NCI-H2107 treated with DMSO at 0.1 percent for 48 hours (cell line): ENCODE results near the gene ALG10B.
A peak's percentile ranks its signal among the peaks of the same experiment; 100 is the strongest.
"Not testable (repeated sequence)": the region's sequence is repeated elsewhere in the genome, so short reads cannot be mapped to it uniquely, and the experiment has no call there.

ENCODE experiments used
- DNase-seq: peaks from one replicate; lab custom pipeline; 2025; ENCODE audit not compliant: unreplicated experiment; lab: John Stamatoyannopoulos, UW

ALG10B gene, protein sequence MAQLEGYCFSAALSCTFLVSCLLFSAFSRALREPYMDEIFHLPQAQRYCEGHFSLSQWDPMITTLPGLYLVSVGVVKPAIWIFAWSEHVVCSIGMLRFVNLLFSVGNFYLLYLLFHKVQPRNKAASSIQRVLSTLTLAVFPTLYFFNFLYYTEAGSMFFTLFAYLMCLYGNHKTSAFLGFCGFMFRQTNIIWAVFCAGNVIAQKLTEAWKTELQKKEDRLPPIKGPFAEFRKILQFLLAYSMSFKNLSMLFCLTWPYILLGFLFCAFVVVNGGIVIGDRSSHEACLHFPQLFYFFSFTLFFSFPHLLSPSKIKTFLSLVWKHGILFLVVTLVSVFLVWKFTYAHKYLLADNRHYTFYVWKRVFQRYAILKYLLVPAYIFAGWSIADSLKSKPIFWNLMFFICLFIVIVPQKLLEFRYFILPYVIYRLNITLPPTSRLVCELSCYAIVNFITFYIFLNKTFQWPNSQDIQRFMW

DNA sequence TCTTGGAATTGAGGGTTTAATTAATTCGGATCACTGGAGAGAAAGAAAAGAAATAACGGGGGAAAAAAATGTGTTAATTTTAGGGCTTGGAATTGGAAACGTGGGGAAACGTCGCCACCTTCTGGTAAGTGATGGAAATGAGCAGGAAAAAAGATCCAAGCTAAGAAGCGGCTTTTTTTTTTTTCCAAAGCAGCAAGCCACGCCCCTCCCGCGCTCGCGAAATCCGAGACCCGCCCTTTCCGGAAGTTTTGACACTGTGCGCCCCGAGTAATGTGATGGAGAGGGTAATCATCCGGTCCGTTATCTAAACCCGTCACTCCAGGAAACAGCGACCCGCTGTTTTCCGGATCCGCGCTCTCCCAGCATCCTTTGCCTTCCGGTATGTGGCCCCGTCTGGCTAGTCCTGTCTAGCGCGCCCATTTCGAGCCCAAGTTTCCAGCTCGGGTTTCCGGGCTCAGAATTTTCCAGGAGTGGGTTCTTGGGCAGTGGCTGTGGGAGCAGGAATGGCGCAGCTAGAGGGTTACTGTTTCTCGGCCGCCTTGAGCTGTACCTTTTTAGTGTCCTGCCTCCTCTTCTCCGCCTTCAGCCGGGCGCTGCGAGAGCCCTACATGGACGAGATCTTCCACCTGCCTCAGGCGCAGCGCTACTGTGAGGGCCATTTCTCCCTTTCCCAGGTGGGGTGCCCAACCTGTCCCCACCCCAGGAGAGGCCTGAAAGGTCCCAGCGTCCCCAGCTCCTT is at the start of gene ALG10B:
ALG10B (plus strand) TSS at position 384 of the 739 bp plus-strand sequence; CDS start at position 504, 120 bp downstream.
- peak; percentile 95 for DNase-seq

DNA sequence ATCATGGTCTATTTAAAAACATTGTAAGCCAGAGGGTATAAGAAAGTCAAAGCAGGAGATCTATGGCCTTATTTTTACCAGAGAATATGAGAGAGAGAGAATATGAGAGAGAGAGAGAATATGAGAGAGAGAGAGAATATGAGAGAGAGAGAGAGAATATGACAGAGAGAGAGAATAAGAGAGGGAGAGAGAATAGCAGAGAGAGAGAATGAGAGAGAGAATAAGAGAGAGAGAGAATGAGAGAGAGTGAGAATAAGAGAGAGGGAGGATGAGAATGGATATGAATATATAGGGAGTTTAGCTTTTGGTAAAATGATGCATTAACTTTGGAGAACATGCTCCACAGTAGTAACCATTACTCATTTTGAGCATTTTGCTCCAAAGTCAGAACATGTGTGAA is 48.0 kb upstream of the ALG10B start:
- DNase-seq = no peak

DNA sequence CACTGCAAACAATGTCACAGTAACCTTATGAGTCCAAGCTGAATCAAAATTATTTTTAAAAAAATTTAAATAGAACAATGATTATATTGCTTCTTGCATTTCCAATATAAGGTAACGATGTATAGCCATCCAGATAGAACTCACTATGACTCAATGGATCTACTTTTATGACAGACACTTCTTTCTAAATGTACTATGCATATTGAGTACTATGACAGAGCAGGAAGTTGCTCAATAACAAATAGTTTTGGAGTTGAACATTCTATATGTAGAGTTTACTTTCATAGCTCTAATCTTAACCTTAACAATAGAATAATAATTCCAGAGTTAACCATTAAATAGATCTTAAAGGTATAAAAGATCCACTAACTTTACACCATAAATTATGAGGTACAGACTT is 46.7 kb upstream of the ALG10B start:
- DNase-seq = no peak

DNA sequence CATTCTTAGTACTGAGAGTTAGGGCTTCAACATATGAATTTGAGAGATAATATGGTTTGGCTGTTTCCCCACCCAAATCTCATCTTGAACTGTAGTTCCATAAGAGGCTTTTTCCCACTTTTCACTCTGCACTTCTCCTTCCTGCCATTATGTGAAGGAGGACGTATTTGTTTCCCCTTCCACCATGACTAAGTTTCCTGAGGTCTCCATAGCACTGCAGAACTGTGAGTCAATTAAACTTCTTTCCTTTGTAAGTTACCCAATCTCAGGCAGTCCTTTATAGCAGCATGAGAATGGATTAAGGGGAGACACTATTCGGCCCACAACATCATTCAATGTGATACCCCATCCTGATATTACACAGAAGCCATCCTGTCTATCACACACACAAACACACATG is 36.8 kb upstream of the ALG10B start:
- no peak for DNase-seq

DNA sequence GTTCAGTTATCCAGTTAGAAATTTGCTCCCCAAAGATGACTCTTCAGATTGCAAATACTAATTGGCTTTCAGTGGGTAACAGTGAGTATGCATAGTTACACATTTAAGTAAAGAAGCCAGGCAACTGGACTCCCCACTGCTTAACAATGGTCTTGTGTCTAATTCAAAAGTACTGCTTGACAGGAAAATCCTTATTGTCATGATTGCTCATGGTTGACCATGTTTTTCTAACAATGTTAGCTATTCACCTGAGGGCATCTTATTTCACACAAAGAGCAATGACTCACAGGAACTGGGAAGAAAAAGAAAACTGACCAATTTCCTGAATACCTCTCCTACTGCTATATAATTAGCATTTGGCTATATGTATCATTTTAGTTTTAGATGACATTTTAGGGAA is 33.7 kb upstream of the ALG10B start:
- no peak for DNase-seq

DNA sequence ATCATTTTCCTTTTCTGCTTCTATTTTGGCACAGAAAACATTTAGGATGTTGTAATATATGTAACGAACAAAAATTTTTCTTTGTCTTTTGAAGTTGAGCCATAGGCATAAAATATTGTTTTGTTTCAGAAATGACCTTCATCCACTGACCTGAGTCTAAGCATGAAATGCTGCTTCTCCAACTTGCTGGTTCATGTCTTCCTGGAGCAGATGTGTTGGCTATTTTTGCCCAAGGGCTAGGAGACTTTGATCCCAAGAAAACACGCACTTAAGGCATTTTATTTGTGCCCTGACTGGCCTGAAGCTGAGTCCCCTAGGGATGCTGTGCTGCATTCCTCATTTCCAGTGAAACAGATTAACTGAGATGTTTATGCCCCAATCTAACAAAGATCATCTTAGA is 27.2 kb upstream of the ALG10B start:
- no peak for DNase-seq

DNA sequence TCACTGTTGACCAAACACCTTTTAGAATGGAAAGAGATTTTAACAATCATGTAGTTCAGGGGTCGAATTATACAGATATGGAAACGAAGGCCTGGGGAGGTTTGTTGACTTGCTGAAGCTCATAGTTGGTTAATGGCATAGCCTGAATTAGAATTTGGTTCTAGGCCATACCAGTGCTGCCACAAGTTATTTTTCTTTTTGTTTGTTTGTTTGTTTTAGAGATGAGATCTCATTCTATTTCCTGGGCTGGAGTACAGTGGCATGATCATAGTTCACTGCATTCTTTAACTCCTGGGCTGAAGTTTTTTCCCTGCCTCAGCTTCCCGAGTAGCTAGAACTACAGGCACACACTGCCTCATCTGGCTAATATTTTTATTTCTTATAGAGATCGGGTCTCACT is 25.4 kb upstream of the ALG10B start:
- no peak for DNase-seq

DNA sequence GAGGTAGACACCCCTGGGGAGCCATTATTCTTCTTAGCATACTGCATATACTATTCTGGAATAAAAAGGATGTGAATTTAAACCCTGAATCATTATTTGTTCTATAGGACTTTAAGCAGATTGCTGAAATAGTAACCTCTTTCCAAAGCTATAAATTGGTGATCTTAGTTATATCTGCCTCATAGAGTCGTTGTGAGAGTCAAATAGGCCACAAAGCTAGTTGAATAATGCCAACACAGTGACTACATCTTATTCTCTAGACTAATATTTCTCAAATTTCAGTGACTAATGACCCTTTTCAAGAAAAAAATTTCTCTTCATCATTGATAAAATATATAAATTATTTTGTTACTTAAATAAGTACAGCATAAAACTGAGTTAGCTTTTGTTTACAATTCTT is 13.6 kb upstream of the ALG10B start:
- not testable (repeated sequence) for DNase-seq

DNA sequence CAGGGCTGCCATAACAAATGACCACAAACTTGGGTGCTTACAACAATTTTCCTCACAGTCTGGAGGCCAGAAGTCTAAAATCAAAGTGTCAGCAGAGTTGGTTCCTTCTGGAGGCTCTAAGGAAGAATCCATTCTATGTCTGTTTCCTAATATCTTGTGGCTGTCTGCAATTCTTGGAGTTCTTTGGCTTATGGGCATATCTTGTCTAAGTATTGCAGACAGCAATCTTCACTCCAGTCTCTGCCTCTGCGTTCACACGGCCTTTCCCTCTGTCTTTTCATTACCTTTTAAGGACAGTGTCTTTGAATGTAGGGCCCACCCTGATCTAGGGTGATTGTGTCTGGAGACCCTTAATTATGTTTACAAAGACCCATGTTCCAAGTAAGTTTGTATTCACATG is 5.4 kb downstream of the ALG10B start:
- not testable (repeated sequence) for DNase-seq

DNA sequence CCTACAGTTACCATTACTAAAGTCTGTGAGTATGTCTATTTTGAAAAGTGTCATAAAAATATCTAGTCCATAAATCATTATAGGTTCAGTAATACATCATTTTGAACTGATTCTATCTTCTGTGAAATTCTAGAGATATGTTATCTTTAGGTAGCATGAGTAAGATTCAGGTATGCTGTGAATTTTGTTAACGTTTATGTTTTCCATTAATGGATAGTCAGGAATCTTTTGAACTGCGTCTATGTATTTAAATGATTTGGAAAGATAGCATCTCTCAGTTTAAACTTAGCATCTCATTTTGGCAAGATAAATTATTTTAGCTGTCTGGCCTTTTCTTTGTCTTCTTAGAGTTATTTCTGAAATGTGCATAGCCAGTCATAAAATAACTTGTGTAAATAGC is 8.3 kb downstream of the ALG10B start:
- no peak for DNase-seq

DNA sequence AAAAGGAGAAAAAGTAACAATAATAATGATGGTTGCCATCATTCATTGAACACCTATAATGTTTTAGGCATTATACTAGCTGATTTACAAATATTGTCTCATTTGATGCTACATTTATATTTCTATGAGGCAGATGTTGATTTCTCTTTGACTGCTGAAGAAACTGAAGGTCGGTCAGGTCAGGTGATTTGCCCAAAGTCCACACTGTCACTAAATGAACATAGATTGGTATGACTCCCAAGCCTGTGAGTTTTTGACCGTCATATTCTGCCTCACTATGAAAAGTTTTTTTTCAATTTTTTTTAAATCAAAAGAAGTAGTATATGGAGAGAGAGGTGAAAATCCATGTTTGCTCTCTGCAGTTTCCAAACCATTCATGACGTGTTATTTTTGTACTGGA is 10.8 kb downstream of the ALG10B start:
- DNase-seq = no peak

DNA sequence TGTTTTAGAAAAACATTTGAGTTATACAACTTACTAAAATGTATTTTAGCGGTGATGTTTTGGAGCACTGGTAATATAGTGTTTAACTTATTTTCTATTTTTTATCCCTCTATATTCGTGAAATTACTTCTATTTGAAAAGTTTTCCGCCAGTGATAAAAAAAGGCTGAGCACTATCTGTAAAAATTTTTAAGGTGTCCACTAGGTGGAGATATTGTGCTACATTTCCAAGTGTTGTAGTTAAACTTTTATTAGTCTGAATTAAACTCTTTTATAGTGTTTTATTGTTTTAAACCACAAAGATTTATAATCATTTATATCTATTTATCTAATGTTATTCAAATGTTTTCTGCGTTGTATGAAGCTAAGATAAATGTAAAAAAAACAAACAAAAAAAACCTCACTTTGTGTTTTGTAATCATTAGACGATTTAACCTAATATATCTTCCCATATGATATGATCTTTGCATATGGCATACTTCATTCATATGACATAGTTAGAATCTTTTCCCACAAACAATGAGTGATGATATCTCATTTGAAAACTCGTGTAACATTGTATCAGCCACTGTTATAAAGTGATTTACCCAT is 11.8 kb downstream of the ALG10B start:
- DNase-seq = peak; percentile 2

DNA sequence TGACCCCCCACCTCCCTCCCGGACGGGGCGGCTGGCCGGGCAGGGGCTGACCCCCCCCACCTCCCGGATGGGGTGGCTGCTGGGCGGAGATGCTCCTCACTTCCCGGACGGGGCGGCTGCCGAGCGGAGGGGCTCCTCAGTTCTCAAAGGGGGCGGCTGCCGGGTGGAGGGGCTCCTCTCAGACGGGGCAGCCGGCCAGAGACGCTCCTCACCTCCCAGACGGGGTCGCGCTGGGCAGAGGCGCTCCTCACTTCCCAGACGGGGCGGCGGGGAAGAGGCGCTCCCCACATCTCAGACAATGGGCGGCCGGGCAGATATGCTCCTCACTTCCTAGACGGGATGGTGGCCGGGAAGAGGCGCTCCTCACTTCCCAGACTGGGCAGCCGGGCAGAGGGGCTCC is 13.8 kb downstream of the ALG10B start:
- not testable (repeated sequence) for DNase-seq

DNA sequence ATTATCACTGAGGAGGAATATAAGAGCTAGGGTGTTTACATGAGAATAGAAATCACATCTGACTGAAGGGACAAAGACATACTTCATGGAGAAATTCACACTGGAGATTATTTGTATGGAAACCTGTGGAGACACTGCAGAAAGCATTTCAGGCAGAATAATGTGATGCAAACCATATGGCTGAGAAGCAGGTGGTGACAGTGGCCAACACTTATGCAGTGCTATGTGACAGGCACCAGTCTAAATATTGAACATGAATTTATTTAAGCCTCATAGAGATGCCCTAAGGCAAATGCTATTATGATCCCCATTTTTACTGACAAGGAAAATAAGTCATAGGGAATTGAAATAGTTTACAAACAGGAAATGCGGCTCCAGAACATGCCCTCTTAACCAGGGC is 16.2 kb downstream of the ALG10B start:
- DNase-seq = no peak

DNA sequence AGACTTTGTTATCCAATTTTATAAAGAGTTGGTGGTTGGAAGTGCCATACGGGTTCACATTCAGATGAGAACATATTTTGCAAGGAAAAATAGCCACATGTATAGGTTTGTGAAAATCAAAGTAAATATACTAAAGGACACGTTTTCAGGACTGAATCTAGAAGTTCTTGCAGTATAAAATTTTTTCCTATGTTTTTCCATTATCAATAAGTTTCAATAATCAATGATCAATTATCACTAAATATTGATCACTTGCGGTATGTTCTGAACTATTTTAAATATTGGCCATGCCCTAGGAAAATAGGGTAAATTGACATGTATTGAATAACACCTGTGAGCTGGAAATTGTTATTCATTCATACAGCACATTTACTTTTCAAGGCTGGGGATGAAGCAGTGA is 25.9 kb downstream of the ALG10B start:
- DNase-seq = no peak

DNA sequence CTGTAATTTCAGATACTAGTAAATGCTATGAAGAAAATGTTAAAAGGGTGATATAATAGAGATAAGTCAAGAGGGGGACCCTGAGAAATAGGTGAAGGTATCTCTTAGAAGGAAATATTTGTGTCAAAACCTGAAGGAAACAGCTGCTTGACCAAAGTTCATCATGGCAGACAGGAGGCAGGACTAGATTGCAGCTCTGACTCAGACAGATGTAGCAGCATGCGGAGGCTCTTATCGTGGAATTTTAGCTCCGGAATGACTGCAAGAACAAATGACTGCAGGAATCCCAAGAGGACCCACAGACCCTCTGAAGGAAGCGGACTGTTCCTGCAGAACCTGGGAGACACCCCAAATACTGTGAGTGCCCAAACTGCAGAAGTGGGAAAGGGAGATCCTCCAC is 26.7 kb downstream of the ALG10B start:
- not testable (repeated sequence) for DNase-seq

DNA sequence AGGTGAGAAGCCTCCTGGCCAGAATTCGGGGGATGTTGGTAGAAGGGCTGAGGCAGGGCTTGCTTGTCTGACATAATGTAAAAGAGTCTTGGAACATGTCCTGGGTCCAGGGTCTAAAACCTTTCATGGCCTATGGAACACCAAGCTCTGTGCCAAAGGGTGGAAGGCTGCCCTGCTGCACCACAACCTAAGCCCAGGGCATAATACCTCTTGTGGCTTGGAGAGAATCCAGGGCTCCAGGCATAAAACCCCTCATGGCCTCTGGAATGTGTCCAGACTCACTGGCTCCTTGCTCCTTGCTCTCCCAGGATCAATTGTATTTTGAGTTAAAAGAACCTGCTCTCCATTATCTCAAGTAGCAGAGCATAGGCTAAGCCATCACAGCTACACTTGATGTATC is 27.3 kb downstream of the ALG10B start:
- DNase-seq = not testable (repeated sequence)

DNA sequence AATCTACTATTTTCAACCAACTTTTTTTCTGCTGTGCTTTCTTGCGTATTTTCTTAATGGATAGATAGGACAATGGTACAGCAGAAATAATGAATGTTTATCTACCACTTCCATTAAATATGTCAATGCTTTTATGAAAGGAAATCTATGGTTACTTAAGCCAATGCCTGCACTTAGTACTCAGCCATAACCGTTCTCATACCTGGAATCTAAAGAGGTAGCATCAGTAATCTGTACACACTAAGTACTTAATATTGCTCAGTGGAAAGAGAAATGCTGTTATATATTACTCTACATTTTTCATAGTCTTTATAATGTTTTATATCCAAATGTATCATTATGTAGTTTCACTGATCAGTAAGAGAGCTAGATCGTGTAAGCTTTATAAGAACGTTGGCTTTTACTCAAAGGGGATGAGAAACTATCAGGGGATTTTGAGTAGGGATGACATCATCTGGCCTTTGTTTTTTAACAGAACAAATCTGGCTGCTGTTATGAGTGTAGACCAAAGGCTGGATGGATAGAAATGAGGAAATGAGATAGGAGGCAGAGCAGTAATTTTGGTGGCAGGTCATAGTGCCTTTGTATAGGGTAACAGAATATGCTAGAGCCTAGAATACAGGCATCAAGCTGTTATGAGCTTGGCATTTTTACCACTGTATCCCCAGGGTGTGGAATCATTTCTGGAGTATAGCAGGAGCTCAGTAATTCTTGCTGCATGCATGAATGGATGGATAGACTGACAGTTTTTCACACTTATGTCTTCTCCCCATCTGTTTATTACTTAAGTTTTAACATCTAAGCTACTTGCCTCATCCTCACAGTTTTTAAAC is 34.0 kb downstream of the ALG10B start:
- DNase-seq = no peak

DNA sequence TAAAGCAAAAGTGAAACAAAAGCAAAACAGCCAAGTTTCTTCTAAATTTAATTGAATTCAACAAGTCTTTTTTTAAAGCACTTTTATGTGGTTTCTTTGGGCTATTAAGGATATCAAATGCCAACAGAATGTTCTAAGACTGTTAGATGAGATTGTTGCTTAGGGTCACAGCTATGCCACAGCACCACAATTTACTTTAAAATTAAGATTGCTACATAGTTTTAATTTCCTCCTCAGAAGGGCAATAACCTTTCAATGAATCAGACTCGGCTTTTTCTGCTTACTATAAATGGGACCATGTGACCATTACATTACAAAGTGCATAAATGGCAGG is 34.6 kb downstream of the ALG10B start:
- DNase-seq = not testable (repeated sequence)

DNA sequence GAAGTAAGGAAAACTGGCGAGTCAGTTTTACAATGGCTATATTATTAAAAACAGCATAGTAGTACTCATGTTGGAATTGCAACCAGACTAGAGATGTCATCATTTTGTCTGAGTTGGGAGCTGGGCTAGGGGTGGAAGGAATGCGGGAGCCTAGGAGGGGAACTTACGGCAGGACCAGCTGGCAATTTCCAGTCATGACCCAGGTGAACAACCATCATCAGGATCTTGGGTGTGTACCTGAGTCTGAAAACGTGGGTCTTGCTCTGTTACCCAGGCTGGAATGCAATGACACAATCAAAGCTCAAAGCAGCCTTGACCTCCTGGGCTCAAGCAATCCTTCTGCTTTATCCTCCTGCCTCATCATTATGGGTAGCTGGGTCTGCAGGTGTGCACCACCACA is 50.9 kb downstream of the ALG10B start:
- no peak for DNase-seq

DNA sequence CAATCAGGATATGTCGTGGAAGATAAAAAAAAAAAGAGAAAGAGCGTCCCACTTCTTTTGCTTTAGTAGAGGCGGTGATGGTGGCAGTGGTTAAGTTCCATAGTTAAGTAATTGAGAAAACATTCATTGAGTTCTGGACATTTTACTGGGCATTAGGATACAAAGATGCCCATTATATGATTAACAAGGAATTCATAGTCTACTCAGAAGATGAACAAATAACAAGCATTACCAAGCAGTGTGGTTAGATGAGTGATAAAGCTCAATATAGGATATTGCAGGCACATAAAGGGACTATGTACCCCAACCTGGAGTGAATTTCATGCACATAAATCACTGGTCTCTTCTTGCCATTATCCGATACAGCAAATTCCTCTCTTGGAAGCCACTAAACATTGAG is 53.7 kb downstream of the ALG10B start:
- DNase-seq = no peak
